Mucosa of stomach (tissue), 1 donor: ENCODE measurements around the gene PNPLA3.

Experiments
- H3K27me3 ChIP-seq: one replicate; pipeline ENCODE4 v1.7.0; 2013; ENCODE audit warnings: mild to moderate bottlenecking, low read length; ENCODE audit not compliant: control insufficient read depth, insufficient read depth
- H3K36me3 ChIP-seq: one replicate; pipeline ENCODE4 v1.7.0; 2013; ENCODE audit warnings: low read length; ENCODE audit not compliant: control insufficient read depth, insufficient read depth
- H3K4me1 ChIP-seq: one replicate; pipeline ENCODE4 v1.7.0; 2013; ENCODE audit warnings: mild to moderate bottlenecking, low read length; ENCODE audit not compliant: control insufficient read depth, insufficient read depth
- H3K4me3 ChIP-seq: one replicate; pipeline ENCODE4 v1.7.0; 2013; ENCODE audit warnings: low read length
- H3K9ac ChIP-seq: one replicate; pipeline ENCODE4 v1.7.0; 2013; ENCODE audit warnings: mild to moderate bottlenecking, low read length, moderate library complexity
- H3K9me3 ChIP-seq: one replicate; pipeline ENCODE4 v1.7.0; 2013; ENCODE audit warnings: mild to moderate bottlenecking, low read length, moderate library complexity; ENCODE audit not compliant: control insufficient read depth
- donor health status: Pancreatic carcinoma.

PNPLA3 gene

GRCh38 chr22:43956805-43957463 lies 33.3 kb downstream of the PNPLA3 start:
- no peak overlapping the region for H3K9ac ChIP-seq
- no peak overlapping the region for H3K4me3 ChIP-seq
- no peaks in the 10 kb centered on the region for H3K27me3 ChIP-seq
- no peaks in the 10 kb centered on the region for H3K9me3 ChIP-seq
- H3K36me3 ChIP-seq = no peaks in the 10 kb centered on the region
- H3K4me1 ChIP-seq = peaks cover 26% of the 10 kb centered on the region

GRCh38 chr22:43957871-43958270 lies 34.3 kb downstream of the PNPLA3 start:
- H3K9me3 ChIP-seq = no peaks in the 10 kb centered on the region
- no peaks in the 10 kb centered on the region for H3K27me3 ChIP-seq
- H3K36me3 ChIP-seq = no peaks in the 10 kb centered on the region
- H3K4me1 ChIP-seq = peaks cover 26% of the 10 kb centered on the region
- no peak overlapping the region for H3K4me3 ChIP-seq
- H3K9ac ChIP-seq = no peak overlapping the region

DNA sequence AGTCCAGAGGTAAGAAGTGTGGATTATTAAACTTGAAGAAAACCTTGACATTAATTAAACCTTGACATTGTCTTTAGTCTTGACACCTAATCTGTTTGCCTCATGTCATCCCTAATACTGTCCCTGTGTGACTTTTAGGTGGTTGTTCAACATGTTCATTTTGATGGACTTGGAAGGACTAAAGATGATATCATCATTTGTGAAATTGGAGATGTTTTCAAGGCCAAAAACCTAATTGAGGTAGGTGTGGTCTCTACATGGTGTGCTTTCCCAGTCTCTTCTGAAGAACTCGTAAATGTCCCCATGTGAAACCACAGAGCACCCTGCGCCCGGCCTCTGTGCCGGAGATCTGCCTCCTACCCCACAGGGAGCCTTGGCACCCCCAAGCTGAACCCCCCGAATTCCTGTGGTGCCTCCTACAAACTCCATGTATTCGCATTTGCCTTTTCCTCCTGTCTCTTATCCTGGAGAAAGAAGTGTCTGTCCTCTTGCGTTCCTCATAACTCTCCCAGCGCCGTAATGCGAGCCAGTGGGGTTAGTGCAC lies 40.8 kb downstream of the PNPLA3 start:
- no peaks in the 10 kb centered on the region for H3K4me1 ChIP-seq
- no peak overlapping the region for H3K4me3 ChIP-seq
- H3K9ac ChIP-seq = no peak overlapping the region
- no peaks in the 10 kb centered on the region for H3K9me3 ChIP-seq
- peaks cover 16% of the 10 kb centered on the region for H3K36me3 ChIP-seq
- no peaks in the 10 kb centered on the region for H3K27me3 ChIP-seq

DNA sequence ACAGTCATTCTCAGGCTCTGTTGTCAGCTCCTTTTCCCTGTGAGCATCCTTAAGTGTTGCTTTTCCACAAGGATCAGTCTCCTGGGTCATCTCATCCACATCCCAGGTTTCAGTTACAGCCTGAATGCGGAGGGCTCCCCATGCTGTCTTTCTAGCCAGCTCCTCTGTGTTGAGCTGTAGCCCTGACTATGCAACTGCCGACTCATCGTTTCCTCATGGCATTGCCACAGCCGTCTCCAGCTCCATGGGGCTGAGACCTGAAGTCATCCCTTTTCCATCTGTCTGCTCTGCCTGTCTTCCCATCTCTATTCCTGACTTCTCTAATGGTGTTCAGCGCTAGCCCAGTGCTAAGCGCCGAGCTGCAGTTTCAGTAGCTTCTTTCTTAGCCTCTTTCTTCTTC lies 43.5 kb downstream of the PNPLA3 start:
- Histone ChIP-seq H3K36me3 (peaks cover 18% of the 10 kb centered on the region), H3K27me3 (no peaks in the 10 kb centered on the region), H3K4me3 (no peak overlapping the region)

GRCh38 chr22:43968614-43969013 lies 45.0 kb downstream of the PNPLA3 start:
- Histone ChIP-seq H3K4me3 (no peak overlapping the region), H3K9ac (no peak overlapping the region), H3K36me3 (peaks cover 28% of the 10 kb centered on the region), H3K27me3 (no peaks in the 10 kb centered on the region), H3K4me1 (no peaks in the 10 kb centered on the region), H3K9me3 (no peaks in the 10 kb centered on the region)

More for the DNA sequence above, 43.5 kb downstream of the PNPLA3 start:
- Histone ChIP-seq H3K9ac (no peak overlapping the region), H3K4me1 (no peaks in the 10 kb centered on the region), H3K9me3 (no peaks in the 10 kb centered on the region)

DNA sequence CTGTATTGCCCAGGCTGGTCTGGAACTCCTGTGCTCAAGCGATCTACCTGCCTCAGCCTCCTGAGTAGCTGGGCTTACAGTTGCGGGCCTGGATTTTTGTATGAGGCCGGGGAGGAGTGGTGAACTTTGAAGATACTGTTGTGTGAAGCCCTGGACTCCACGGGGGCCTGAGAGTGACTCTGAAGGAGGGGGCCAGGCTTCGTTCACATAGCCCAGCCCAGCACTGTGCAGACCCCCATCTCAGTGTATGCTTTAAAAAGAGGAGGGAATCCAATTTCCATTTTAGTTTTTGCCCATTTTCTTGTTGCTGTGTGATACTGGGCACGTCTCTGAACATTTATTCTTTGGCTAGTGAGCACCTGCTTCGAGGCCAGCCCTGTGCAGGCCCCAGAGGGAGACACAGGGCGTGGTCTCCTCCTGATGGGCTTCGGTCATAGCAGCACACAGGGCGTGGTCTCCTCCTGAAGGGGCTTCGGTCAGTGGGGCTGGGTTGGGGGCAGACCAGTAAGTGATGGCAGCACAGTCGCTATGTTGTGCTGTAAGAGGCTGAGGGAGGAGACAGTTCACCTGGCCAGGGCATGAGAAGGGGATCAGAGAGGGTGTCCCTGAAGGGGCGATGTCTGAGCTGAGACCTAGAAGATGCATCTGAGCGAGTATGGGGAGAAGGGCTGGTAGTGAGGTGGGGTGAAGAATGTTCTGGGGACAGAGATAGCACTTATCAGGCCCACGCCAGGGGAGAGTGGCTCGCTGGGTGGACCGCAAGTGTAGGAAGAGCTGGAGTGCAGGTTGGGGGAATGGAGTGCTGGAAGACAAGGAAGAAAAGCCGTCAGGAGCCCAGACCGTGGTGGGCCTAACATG lies 45.6 kb downstream of the PNPLA3 start:
- Histone ChIP-seq H3K4me3 (no peak overlapping the region), H3K9me3 (no peaks in the 10 kb centered on the region), H3K27me3 (no peaks in the 10 kb centered on the region), H3K4me1 (no peaks in the 10 kb centered on the region), H3K36me3 (peaks cover 28% of the 10 kb centered on the region), H3K9ac (no peak overlapping the region)

DNA sequence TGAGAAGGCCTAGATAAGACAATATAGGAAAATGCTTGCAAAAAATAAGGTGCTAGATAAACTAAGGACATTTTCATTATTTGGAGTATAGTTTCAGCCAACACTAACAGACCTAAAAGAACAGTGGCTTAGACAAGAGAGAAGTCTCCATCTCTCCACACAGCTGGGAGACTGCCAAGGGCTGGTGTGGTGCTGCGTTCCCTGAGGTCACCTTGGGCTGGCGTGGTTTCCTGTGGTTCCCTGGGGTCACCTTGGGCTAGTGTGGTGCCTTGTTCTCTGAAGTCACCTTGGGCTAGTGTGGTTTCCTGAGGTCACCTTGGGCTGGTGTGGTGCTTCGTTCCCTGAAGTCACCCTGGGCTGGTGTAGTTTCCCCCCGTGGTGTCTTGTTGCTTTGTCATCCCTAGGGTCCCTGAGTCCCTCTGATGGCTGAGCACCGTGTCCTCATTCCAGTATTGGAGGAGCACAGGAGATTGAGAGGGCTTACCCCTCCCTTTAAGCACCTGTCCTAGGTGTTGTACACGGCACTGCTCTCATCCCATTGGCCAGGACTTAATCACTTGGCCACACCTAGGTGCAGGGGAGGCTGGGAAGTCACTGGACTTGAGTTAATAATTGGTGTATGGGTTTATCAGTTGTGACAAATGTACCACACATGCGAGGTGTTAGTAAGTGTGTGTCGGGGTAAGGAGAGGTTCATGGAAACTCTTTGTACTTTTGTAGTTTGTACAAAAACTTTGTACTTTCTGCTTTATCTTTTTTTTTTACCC lies 46.6 kb downstream of the PNPLA3 start:
- H3K4me1 ChIP-seq = no peaks in the 10 kb centered on the region
- no peaks in the 10 kb centered on the region for H3K9me3 ChIP-seq
- H3K27me3 ChIP-seq = no peaks in the 10 kb centered on the region
- H3K9ac ChIP-seq = no peak overlapping the region
- peaks cover 23% of the 10 kb centered on the region for H3K36me3 ChIP-seq
- H3K4me3 ChIP-seq = no peak overlapping the region

DNA sequence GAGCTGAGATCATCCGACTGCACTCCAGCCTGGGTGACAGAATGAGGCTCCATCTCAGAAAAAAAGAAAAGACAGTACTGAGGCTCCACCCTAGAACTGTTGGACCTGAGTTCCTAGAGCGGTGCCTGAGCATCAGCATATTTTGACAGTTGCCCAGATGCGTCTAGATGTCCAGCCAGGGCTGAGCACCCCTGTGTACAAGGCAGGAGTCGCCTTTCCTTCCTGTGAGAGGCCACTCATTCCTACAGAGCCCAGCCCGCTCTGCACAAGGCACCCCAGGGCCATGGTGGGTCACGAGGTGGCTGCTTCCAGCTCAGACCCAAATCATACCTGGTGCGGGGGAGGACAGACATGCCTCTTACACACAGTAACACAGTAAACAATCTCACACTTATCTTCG lies 47.5 kb downstream of the PNPLA3 start:
- H3K4me3 ChIP-seq = no peak overlapping the region
- H3K4me1 ChIP-seq = no peaks in the 10 kb centered on the region
- H3K9me3 ChIP-seq = no peaks in the 10 kb centered on the region
- H3K27me3 ChIP-seq = no peaks in the 10 kb centered on the region
- no peak overlapping the region for H3K9ac ChIP-seq
- peaks cover 23% of the 10 kb centered on the region for H3K36me3 ChIP-seq

- no peaks in the 10 kb centered on the region for H3K9me3 ChIP-seq
- H3K36me3 ChIP-seq = peaks cover 23% of the 10 kb centered on the region
- H3K27me3 ChIP-seq = no peaks in the 10 kb centered on the region
- no peaks in the 10 kb centered on the region for H3K4me1 ChIP-seq
- H3K9ac ChIP-seq = no peak overlapping the region
- H3K4me3 ChIP-seq = no peak overlapping the region
Observed at GRCh38 chr22:43972931-43973462, 49.4 kb downstream of the PNPLA3 start.

DNA sequence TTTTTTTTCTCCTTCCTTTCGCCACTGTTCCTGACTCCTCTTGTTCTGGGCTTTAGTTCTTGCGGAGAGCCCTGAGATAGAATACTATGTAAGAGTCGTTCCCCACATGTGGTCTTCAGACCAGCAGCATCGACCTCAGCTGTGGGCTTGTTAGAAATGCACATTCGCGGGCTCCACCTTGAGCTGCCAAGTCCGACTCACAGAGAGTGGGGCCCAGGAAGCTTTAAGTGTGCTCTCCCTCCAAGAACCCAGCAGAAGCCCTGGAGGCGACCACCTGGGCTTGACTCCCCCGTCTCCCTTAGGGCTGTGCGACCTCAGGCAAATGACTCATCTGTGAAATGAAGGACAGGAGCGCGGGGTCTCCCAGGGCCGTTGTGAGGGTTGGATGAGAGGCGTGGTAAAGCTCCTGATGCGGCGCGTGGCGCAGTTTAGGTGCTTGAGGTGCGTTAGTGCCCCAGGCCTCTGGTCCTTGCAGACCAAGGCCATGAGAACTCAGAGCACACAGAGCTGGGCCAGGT lies 50.5 kb downstream of the PNPLA3 start:
- Histone ChIP-seq H3K36me3 (peaks cover 15% of the 10 kb centered on the region), H3K4me3 (no peak overlapping the region), H3K9me3 (no peaks in the 10 kb centered on the region), H3K27me3 (no peaks in the 10 kb centered on the region), H3K4me1 (no peaks in the 10 kb centered on the region), H3K9ac (no peak overlapping the region)

- Histone ChIP-seq H3K9ac (no peak overlapping the region), H3K4me3 (no peak overlapping the region), H3K36me3 (peaks cover 10% of the 10 kb centered on the region), H3K4me1 (no peaks in the 10 kb centered on the region), H3K9me3 (no peaks in the 10 kb centered on the region), H3K27me3 (no peaks in the 10 kb centered on the region)
Observed at GRCh38 chr22:43975041-43975440, 51.4 kb downstream of the PNPLA3 start.
